ENCODE results near the gene SNX1.
"Not testable (repeated sequence)": the region's sequence is repeated elsewhere in the genome, so short reads cannot be mapped to it uniquely, and the experiment has no call there.

Gene SNX1

GRCh38 chr15:64112904-64113303 lies 17.1 kb downstream of the SNX1 start:
- TF ChIP-seq, protein P1, sequence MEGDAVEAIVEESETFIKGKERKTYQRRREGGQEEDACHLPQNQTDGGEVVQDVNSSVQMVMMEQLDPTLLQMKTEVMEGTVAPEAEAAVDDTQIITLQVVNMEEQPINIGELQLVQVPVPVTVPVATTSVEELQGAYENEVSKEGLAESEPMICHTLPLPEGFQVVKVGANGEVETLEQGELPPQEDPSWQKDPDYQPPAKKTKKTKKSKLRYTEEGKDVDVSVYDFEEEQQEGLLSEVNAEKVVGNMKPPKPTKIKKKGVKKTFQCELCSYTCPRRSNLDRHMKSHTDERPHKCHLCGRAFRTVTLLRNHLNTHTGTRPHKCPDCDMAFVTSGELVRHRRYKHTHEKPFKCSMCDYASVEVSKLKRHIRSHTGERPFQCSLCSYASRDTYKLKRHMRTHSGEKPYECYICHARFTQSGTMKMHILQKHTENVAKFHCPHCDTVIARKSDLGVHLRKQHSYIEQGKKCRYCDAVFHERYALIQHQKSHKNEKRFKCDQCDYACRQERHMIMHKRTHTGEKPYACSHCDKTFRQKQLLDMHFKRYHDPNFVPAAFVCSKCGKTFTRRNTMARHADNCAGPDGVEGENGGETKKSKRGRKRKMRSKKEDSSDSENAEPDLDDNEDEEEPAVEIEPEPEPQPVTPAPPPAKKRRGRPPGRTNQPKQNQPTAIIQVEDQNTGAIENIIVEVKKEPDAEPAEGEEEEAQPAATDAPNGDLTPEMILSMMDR (conservative IDR thresholded peaks at IDR 0.05; ENCODE audit: low read depth), result no peak
- H3K27ac ChIP-seq, result no peak overlapping the region
- no peak for DNase-seq (ENCODE audit: low spot score)
- ChIA-PET CTCF (interaction anchor here (0.7 kb wide), 1 partner anchor 10 kb away, joined by 8 read pairs; no protein-coding TSS in a partner anchor), POLR2A (ENCODE audit: low non-redundant PET) (no interaction called here)

DNA sequence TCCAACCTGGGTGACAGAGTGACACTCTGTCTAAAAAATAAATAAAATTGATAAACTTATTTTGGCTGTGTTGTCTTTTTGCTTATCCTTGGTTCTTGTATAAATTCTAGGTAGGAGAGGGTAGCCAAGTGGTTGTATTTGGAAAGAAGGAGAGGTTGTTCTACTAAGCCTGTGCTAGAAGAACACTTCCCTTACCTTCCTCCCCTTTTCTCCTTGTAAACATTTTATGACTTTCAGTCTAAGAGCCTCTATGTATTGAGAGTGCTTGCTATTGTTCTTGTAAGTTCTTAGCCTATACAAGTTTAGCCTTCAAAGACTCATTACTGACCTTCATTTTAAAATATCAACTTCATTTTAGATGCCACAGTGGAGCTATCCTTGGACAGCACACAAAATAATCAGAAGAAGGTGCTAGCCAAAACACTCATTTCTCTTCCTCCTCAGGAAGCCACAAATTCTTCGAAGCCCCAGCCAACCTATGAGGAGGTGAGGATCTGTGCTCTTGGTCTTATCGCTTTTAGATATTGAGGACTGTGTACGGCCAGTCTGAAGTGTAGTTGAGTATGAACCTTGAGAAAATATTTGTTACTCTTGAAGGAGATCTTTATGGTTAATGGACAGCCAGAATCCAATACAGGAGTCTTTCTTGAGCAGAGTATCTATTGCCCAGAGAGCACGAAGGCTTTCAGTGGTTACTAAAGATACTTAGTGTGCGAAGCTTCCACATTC lies 22.1 kb downstream of the SNX1 start:
- ChIA-PET CTCF (interaction anchor here (1.1 kb wide), 1 partner anchor 13 kb away, joined by 3 read pairs; no protein-coding TSS in a partner anchor), POLR2A (ENCODE audit: low non-redundant PET) (no interaction called here)
- no peak for DNase-seq (ENCODE audit: low spot score)
- TF ChIP-seq, protein P1 (conservative IDR thresholded peaks at IDR 0.05; ENCODE audit: low read depth), result no peak
- no peak overlapping the region for H3K27ac ChIP-seq

GRCh38 chr15:64120322-64120721 lies 24.5 kb downstream of the SNX1 start:
- CTCF ChIA-PET; DNase-seq (ENCODE audit: low spot score): not testable (repeated sequence)

DNA sequence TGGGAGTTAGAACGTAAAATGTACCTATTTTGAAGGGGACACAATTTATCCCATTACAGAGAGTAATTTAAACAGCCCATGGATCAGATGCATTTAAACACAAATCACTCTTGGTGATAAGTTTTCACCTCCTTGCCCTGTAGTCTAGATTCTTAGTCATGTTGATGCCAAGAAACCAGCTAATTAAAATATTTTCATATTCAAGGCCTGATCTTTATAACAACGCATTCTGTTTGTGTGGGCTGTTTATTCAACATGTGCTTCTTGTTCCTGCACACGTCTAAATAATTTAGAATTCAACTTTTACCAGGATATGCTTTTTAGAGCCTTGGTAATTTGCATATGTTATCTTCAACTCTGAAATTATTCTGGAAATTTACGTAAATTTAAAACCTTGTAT lies 25.8 kb downstream of the SNX1 start:
- no peak overlapping the region for H3K27ac ChIP-seq
- ChIA-PET CTCF (no interaction called here), POLR2A (ENCODE audit: low non-redundant PET) (no interaction called here)
- DNase-seq (ENCODE audit: low spot score), result no peak
- TF ChIP-seq, protein P1 (conservative IDR thresholded peaks at IDR 0.05; ENCODE audit: low read depth), result no peak

More at GRCh38 chr15:64120322-64120721, 24.5 kb downstream of the SNX1 start:
- H3K27ac ChIP-seq; POLR2A ChIA-PET (ENCODE audit: low non-redundant PET): not testable (repeated sequence)

- TF ChIP-seq, protein P1 (conservative IDR thresholded peaks at IDR 0.05; ENCODE audit: low read depth), result no peak
- CTCF ChIA-PET, result interaction anchor here (1.0 kb wide), 1 partner anchor 9 kb away, joined by 3 read pairs; no protein-coding TSS in a partner anchor
- no peak for DNase-seq (ENCODE audit: low spot score)
- no peak overlapping the region for H3K27ac ChIP-seq
- POLR2A ChIA-PET (ENCODE audit: low non-redundant PET), result no interaction called here
Measured at GRCh38 chr15:64122444-64122843, 26.7 kb downstream of the SNX1 start.

DNA sequence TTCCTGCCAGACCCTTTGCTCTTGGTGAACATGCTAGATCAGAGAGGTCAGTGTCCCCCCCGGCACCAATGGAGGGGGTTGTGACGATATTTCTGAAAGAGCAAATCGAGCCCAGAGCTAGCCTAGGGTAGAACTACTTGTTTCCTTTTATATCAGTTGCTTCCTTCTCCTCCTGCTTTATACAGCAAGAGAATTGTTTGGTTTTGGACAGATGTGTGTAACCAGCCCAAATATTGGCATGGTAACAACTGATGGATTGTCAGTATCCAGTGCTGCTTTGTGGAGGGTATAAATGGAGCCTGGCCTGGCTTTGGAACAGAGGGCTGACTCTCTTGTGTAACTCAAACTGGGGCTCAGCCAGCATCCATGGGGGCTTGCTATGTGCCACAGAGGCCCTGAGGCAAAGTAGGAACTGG lies 27.2 kb downstream of the SNX1 start:
- ChIA-PET CTCF (interaction anchor here (0.6 to 1.0 kb wide), 2 partner anchors 8 to 10 kb away, joined by 3 to 8 read pairs; no protein-coding TSS in a partner anchor), POLR2A (ENCODE audit: low non-redundant PET) (no interaction called here)
- H3K27ac ChIP-seq, result no peak overlapping the region
- no peak for DNase-seq (ENCODE audit: low spot score)
- TF ChIP-seq, protein P1 (conservative IDR thresholded peaks at IDR 0.05; ENCODE audit: low read depth), result no peak

DNA sequence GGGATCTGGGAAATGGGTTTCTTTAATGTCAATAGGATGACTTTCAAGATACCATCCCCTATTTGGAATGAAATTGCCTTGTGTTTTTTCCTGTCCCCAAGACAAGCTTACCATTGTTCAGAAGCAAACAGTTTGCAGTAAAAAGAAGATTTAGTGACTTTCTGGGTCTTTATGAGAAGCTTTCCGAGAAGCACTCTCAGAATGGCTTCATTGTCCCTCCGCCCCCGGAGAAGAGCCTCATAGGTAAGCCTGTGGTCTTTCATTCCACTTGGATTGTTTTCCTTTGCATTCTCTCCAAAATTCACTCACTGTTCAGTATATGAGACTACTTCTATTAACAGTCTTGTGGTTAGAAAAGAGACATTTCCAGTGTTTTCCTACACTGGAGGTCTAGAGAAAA lies 30.2 kb downstream of the SNX1 start:
- no peak overlapping the region for H3K27ac ChIP-seq
- POLR2A ChIA-PET (ENCODE audit: low non-redundant PET), result interaction anchor here (0.5 kb wide), 1 partner anchor 27 kb away, joined by 3 read pairs; no protein-coding TSS in a partner anchor
- TF ChIP-seq, protein P1 (conservative IDR thresholded peaks at IDR 0.05; ENCODE audit: low read depth), result no peak
- no peak for DNase-seq (ENCODE audit: low spot score)
- CTCF ChIA-PET, result interaction anchor here (1.0 kb wide), 1 partner anchor 27 kb away, joined by 6 read pairs; no protein-coding TSS in a partner anchor

Measured in RWPE1 (cell line).